Measurements from ENCODE around the gene CHL1.

- TF ChIP-seq, protein P1, sequence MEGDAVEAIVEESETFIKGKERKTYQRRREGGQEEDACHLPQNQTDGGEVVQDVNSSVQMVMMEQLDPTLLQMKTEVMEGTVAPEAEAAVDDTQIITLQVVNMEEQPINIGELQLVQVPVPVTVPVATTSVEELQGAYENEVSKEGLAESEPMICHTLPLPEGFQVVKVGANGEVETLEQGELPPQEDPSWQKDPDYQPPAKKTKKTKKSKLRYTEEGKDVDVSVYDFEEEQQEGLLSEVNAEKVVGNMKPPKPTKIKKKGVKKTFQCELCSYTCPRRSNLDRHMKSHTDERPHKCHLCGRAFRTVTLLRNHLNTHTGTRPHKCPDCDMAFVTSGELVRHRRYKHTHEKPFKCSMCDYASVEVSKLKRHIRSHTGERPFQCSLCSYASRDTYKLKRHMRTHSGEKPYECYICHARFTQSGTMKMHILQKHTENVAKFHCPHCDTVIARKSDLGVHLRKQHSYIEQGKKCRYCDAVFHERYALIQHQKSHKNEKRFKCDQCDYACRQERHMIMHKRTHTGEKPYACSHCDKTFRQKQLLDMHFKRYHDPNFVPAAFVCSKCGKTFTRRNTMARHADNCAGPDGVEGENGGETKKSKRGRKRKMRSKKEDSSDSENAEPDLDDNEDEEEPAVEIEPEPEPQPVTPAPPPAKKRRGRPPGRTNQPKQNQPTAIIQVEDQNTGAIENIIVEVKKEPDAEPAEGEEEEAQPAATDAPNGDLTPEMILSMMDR (conservative IDR thresholded peaks at IDR 0.05; ENCODE audit: low read depth in 2 of 2) = no peak
- no peak for TF ChIP-seq POLR2AphosphoS5 (IDR thresholded peaks at IDR 0.05; ENCODE audit: low read depth)
- TF ChIP-seq, protein P2, sequence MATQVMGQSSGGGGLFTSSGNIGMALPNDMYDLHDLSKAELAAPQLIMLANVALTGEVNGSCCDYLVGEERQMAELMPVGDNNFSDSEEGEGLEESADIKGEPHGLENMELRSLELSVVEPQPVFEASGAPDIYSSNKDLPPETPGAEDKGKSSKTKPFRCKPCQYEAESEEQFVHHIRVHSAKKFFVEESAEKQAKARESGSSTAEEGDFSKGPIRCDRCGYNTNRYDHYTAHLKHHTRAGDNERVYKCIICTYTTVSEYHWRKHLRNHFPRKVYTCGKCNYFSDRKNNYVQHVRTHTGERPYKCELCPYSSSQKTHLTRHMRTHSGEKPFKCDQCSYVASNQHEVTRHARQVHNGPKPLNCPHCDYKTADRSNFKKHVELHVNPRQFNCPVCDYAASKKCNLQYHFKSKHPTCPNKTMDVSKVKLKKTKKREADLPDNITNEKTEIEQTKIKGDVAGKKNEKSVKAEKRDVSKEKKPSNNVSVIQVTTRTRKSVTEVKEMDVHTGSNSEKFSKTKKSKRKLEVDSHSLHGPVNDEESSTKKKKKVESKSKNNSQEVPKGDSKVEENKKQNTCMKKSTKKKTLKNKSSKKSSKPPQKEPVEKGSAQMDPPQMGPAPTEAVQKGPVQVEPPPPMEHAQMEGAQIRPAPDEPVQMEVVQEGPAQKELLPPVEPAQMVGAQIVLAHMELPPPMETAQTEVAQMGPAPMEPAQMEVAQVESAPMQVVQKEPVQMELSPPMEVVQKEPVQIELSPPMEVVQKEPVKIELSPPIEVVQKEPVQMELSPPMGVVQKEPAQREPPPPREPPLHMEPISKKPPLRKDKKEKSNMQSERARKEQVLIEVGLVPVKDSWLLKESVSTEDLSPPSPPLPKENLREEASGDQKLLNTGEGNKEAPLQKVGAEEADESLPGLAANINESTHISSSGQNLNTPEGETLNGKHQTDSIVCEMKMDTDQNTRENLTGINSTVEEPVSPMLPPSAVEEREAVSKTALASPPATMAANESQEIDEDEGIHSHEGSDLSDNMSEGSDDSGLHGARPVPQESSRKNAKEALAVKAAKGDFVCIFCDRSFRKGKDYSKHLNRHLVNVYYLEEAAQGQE (IDR thresholded peaks at IDR 0.05; ENCODE audit: unreplicated experiment) = no peak
- TF ChIP-seq JUNB (IDR thresholded peaks at IDR 0.05; ENCODE audit: unreplicated experiment) = no peak
- TF ChIP-seq, protein P3, sequence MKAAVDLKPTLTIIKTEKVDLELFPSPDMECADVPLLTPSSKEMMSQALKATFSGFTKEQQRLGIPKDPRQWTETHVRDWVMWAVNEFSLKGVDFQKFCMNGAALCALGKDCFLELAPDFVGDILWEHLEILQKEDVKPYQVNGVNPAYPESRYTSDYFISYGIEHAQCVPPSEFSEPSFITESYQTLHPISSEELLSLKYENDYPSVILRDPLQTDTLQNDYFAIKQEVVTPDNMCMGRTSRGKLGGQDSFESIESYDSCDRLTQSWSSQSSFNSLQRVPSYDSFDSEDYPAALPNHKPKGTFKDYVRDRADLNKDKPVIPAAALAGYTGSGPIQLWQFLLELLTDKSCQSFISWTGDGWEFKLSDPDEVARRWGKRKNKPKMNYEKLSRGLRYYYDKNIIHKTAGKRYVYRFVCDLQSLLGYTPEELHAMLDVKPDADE (IDR thresholded peaks at IDR 0.05) = no peak
- no peak for TF ChIP-seq EZH2phosphoT487 (IDR thresholded peaks at IDR 0.05; ENCODE audit: unreplicated experiment)
- no peak for TF ChIP-seq ZNF114 (CRISPR knock-in tag; IDR thresholded peaks at IDR 0.05)
- TF ChIP-seq EZH2 (IDR thresholded peaks at IDR 0.05; ENCODE audit: low read depth, unreplicated experiment) = no peak
- no peak for TF ChIP-seq STAT1 (IDR thresholded peaks at IDR 0.05; ENCODE audit: unreplicated experiment)
Measured at GRCh38 chr3:409011-409410, 212.4 kb downstream of the CHL1 start.
